OCI-LY1 (cell line): ENCODE data around the gene IGF2R.

Source experiments
- EZH2 ChIP-seq: fragments of 200-600 bp; sonication (generic), shearing (Covaris generic); IDR thresholded peaks from 2 replicates; pipeline ENCODE4 v1.8.0; 2017; ENCODE audit warnings: borderline replicate concordance, mixed run types, mild to moderate bottlenecking, antibody characterized with exemption, low read length, moderate library complexity, mixed read lengths
- TF ChIP-seq, protein P1 (sequence below): fragments of 200-600 bp; sonication (generic), shearing (Covaris generic); IDR thresholded peaks from 2 replicates; pipeline ENCODE4 v1.5.1; 2017; ENCODE audit warnings: mild to moderate bottlenecking, antibody characterized with exemption, low read length, moderate library complexity, mixed read lengths

DNA sequence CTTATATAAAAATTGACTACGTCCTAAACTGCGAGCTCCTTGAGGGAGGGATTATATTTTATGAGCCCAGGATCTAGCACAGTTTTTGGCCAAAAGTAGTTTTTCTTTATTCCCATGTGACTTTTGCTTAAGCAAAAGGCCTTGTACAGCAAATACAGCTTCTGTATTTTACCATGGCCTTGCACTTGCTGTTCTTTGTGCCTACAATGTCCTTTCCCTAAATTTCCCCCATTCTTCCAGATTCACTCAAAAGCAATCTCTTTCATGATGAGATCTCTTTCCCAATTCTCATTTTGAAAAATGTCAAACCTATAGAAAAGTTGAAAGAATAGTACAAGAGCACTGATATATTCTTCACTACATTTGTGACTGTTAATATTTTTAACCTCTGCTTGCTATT lies 4.8 kb upstream of the IGF2R start:
- no peak for TF ChIP-seq EZH2
- TF ChIP-seq, protein P1, sequence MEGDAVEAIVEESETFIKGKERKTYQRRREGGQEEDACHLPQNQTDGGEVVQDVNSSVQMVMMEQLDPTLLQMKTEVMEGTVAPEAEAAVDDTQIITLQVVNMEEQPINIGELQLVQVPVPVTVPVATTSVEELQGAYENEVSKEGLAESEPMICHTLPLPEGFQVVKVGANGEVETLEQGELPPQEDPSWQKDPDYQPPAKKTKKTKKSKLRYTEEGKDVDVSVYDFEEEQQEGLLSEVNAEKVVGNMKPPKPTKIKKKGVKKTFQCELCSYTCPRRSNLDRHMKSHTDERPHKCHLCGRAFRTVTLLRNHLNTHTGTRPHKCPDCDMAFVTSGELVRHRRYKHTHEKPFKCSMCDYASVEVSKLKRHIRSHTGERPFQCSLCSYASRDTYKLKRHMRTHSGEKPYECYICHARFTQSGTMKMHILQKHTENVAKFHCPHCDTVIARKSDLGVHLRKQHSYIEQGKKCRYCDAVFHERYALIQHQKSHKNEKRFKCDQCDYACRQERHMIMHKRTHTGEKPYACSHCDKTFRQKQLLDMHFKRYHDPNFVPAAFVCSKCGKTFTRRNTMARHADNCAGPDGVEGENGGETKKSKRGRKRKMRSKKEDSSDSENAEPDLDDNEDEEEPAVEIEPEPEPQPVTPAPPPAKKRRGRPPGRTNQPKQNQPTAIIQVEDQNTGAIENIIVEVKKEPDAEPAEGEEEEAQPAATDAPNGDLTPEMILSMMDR: no peak
